ENCODE results near the gene SH2D3A. TPM values are rescaled to one million over a fixed set of nuclear protein-coding genes. Genes with fewer than 3 reads are reported as not detected.

SH2D3A gene
- total and polyA plus RNA-seq, 2 experiments from 2014 or later, result 20.7 to 38.4 TPM

GRCh38 chr19:6730153-6730804 lies 37.0 kb downstream of the SH2D3A start:
- Histone ChIP-seq H3K4me3 (peak overlapping the region; percentile 46; the same call in 1 of the 2 replicates), H3F3A (replicated peaks; ENCODE audit: low read depth) (no peaks in the 10 kb centered on the region), H3K36me3 (ENCODE audit: insufficient read depth) (no peaks in the 10 kb centered on the region), H3K27ac (ENCODE audit: low read depth) (peak overlapping the region; percentile 66), H2AFZ (no peak overlapping the region), H3K27me3 (ENCODE audit: insufficient read depth) (no peaks in the 10 kb centered on the region), H3K79me2 (replicated peaks; ENCODE audit: insufficient read depth) (0 out of 2 replicates have a peak, but pooled peaks cover 4% of the 10 kb centered on the region), H3K4me1 (ENCODE audit: insufficient read depth) (peaks cover 11% of the 10 kb centered on the region), H3K4me2 (peak overlapping the region; percentile 72), H3K9me2 (ENCODE audit: insufficient read depth) (no peaks in the 10 kb centered on the region), H4K20me1 (replicated peaks; ENCODE audit: insufficient read depth) (0 out of 2 replicates have a peak, but pooled peaks cover 2% of the 10 kb centered on the region)
- Mint-ChIP-seq H3K27ac (no peak overlapping the region), H3K4me3 (no peak overlapping the region), H3K36me3 (ENCODE audit: low read depth) (peaks cover 10% of the 10 kb centered on the region; the same call in 2 of the 3 replicates), H3K27me3 (ENCODE audit: insufficient read depth, low read depth, poor library complexity) (peaks cover 5% of the 10 kb centered on the region), H3K9me3 (peaks cover 3% of the 10 kb centered on the region; the same call in 2 of the 3 replicates), H3K4me1 (peaks cover 7% of the 10 kb centered on the region; the same call in 2 of the 3 replicates)
- TF ChIP-seq CTCF (conservative IDR thresholded peaks at IDR 0.05; ENCODE audit: low read depth in 2 of 2), result no peak
- no peak for TF ChIP-seq ZNF462 (CRISPR knock-in tag; IDR thresholded peaks at IDR 0.05)
- TF ChIP-seq REST (IDR thresholded peaks at IDR 0.05; ENCODE audit: unreplicated experiment), result no peak
- no peak for TF ChIP-seq ZNF331 (CRISPR knock-in tag; IDR thresholded peaks at IDR 0.05; ENCODE audit: low read depth)
- no peak for TF ChIP-seq CREB1 (CRISPR knock-in tag; IDR thresholded peaks at IDR 0.05; ENCODE audit: low read depth)
- TF ChIP-seq EZH2 (IDR thresholded peaks at IDR 0.05; ENCODE audit: low read depth, unreplicated experiment), result no peak
- no peak for TF ChIP-seq NANOG (IDR thresholded peaks at IDR 0.05; ENCODE audit: borderline replicate concordance)
- no peak for TF ChIP-seq STAT1 (IDR thresholded peaks at IDR 0.05; ENCODE audit: unreplicated experiment)
- no peak for TF ChIP-seq POLR2AphosphoS5 (IDR thresholded peaks at IDR 0.05; ENCODE audit: low read depth)
- no peak for TF ChIP-seq EZH2phosphoT487 (IDR thresholded peaks at IDR 0.05; ENCODE audit: unreplicated experiment)
- TF ChIP-seq JUNB (IDR thresholded peaks at IDR 0.05; ENCODE audit: unreplicated experiment), result no peak
- no peak for TF ChIP-seq ZNF114 (CRISPR knock-in tag; IDR thresholded peaks at IDR 0.05)
- TF ChIP-seq ETS1 (IDR thresholded peaks at IDR 0.05), result no peak
- DNase-seq (ENCODE audit: low spot score) (peak; percentile 98), ATAC-seq (peak; percentile 91)

Data from GM23338 (cell line).